HFF-Myc (cell line): ENCODE measurements around the gene IL4R.
"Not testable (repeated sequence)": the region's sequence is repeated elsewhere in the genome, so short reads cannot be mapped to it uniquely, and the experiment has no call there.

Source experiments
- DNase-seq: peaks from one replicate; pipeline ENCODE4 v3.0.0-alpha.2; 2011; ENCODE audit warnings: low read depth; ENCODE audit errors: extremely low read depth
- H3K4me3 ChIP-seq: replicated peaks from 2 replicates; pipeline ENCODE4 v1.5.1; 2011; ENCODE audit warnings: low read depth, mild to moderate bottlenecking, control low read depth, low read length
- TF ChIP-seq, protein P1 (sequence below): IDR thresholded peaks from 2 replicates; pipeline ENCODE4 v1.5.1; 2012; ENCODE audit warnings: mild to moderate bottlenecking, low read depth, low read length, control low read depth; ENCODE audit errors: missing control alignments

Gene IL4R

DNA sequence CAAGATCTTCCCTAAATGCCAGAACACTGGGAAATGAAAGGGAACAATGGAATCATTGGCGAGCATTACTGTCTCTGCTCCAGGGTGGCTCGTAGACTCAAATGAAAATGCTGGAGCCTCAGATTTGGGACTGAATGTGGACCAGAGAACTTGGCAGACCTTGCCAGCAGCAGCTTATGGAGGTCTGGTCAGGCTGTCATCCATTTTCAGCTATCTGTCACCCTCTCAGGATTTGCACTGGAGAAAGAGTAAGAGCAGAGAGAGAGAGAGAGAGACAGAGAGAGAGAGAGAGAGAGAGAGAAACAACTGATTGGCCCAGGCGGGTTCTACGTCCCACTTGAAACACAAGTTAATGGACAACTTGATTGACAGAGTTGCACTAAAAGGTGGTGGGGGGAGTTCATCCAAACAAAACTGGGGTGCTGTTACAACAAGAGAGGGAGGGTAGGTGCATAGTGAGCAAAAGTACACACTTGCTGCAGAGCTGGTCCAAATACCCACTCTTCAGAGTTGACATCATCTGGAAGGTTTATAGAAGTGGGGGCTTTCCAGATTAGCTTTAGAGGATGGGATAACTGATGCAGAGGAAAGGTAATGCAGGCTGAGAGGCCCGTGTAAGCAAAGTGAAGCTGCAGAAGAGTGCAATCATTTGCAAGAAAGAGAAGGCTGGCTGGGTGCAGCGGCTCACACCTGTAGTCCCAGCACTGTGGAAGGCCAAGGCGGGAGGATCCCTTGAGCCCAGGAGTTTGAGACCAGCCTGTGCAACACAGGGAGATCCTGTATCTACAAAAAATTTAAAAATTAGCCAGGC, 28.7 kb upstream of the IL4R start:
- TF ChIP-seq, protein P1, sequence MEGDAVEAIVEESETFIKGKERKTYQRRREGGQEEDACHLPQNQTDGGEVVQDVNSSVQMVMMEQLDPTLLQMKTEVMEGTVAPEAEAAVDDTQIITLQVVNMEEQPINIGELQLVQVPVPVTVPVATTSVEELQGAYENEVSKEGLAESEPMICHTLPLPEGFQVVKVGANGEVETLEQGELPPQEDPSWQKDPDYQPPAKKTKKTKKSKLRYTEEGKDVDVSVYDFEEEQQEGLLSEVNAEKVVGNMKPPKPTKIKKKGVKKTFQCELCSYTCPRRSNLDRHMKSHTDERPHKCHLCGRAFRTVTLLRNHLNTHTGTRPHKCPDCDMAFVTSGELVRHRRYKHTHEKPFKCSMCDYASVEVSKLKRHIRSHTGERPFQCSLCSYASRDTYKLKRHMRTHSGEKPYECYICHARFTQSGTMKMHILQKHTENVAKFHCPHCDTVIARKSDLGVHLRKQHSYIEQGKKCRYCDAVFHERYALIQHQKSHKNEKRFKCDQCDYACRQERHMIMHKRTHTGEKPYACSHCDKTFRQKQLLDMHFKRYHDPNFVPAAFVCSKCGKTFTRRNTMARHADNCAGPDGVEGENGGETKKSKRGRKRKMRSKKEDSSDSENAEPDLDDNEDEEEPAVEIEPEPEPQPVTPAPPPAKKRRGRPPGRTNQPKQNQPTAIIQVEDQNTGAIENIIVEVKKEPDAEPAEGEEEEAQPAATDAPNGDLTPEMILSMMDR = no peak
- no peak for DNase-seq
- H3K4me3 ChIP-seq = no peak overlapping the region

DNA sequence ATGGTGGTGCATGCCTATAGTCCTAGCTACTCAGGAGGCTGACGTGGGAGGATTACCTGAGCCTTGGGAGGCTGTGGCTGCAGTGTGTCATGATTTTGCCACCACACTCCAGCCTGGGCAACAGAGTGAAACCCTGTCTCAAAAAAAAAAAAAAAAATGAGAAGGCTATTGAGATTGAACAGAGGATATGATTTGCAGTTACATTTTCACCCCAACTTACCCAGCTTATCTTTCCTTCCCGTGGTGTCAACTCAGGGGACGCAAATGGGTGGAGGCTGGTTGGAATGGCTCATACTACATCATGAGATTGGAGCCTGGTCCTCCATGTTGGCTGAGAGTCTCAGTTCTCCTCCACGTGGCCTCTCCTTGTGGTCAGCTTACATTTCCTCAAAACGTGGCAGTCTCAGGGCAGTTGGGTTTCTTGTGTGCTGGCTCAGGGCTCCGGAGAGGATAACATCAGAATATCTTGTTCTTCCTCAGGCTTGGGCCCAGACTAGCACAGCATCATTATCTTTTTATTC, 28.0 kb upstream of the IL4R start:
- DNase-seq = no peak
- no peak overlapping the region for H3K4me3 ChIP-seq
- TF ChIP-seq, protein P1 = no peak

DNA sequence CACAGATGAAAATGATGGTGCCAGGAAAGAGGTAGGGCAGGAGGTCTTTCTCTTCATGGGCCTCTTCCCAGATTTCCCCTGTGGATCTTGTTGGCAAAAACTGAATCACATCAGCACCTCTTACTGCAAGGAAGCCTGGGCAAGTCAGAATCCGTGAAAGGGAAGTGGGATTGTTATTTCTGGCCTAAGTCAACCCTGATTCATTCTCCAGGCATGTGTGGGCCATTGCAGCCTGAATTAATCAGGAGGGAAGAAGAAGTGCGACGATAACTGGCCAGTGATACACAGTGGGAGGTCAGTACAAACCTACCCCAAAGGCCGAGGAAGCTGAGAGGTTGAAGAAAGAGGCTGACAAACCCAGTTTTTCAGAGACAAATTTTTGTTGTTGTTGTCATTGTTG, 27.3 kb upstream of the IL4R start:
- peak; percentile 46 for DNase-seq
- H3K4me3 ChIP-seq = no peak overlapping the region
- TF ChIP-seq, protein P1 = no peak

DNA sequence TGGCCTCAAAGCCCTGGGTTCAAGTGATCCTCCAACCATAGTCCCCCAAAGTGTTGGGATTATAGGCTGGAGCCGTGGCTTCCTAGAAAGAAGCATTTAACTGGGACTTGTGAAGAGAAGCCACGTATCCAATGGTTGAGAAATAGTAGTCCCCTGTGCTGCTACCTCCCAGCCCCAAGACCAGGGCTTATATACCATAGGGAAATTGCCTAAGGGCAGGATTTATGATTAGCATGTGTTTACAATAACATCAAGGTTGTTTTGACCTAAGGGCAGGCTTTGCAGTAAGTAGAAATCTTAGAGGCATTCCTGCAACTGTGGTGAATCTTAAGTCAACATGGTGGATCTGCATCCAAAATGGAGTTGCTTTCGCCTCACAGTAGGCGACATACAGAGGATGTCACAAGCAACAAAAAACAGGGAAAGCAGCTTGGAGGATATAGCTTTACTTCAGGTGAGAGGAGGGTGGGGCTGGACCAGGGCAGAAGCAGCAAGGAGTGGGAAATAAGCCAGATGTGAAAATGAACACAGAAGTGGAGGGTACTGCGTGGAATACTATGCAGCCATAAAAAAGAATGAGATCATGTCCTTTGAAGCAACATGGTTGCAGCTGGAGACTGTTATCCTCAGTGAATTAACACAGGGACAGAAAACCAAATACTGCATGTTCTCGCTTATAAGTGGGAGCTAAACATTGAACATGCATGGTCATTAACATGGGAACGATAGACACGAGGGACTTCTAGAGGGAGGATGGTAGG, 26.5 kb upstream of the IL4R start:
- DNase-seq = no peak
- TF ChIP-seq, protein P1 = no peak
- no peak overlapping the region for H3K4me3 ChIP-seq

DNA sequence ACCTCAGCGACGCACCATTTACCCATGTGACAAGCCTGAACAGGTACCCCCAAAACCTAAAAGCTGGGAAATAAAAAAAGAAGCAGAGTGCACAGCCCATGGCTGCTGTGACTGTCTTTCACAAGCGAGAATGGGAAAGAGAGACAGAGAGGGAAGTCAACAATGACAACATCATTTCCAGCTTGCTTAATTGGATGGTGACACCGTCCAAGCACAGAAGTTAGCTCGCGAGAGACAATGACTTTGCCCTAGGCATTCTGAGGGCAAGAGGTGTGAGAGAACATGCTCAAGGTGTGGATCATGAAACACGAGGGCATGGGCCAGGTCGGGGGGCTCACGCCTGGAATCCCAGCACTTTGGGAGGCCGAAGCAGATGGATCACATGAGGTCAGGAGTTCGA, 25.9 kb upstream of the IL4R start:
- DNase-seq = no peak
- TF ChIP-seq, protein P1 = no peak
- H3K4me3 ChIP-seq = no peak overlapping the region

DNA sequence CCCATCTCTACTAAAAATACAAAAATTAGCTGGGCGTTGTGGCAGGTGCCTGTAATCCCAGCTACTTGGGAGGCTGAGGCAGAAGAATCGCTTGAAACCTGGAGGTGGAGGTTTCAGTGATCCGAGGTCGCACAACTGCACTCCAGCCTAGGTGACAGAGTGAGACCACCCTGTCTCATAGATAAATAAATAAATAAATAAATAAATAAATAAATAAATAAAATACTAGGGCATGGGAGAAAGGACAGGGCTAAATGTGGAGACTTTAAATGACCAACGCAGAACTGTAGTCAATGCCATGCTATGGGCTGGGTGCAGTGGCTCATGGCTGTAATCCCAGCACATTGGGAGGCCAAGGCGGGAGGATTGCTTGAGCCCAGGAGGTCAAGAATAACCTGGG, 25.5 kb upstream of the IL4R start:
- not testable (repeated sequence) for DNase-seq, H3K4me3 ChIP-seq

DNA sequence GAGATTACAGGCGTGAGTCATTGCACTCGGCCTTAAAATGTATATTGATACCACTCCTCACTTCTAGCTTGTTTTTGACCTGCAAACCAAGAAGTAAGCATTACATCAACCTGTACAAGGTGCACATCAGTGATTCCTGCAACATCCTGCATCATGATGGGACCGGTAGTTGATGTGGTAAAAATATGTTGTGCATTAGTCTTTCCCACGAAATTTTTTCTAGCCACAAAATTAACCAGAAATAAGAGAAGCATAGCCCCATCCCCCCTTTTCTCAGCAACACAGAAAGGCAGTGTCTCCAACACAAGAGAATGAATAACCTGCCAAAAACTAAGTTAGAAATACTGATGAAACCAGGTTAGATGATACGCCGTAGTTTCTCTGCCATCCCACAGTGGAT, 24.1 kb upstream of the IL4R start:
- no peak overlapping the region for H3K4me3 ChIP-seq
- DNase-seq = no peak
- TF ChIP-seq, protein P1 = no peak
